Fibroblast of skin of scalp (primary cell): ENCODE measurements around the gene SCAMP3.

Source experiments
- DNase-seq: peaks from one replicate; pipeline ENCODE4 v3.0.0-alpha.2; 2013

SCAMP3 gene

DNA sequence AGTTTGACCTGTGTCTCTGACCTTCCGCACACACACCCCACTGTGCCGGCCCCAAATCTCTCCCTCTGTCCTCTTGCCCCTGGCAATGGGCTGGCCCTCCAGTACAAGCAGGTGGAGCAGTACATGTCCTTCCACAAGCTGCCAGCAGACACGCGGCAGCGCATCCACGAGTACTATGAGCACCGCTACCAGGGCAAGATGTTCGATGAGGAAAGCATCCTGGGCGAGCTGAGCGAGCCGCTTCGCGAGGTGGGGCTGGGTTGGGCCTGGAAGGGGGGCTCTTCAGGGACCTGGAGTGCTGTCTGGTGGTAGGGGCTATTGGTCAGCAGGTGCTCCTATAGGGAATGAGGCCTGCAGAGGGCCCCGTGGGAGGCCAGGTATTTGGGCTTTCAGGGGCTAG lies 22.9 kb upstream of the SCAMP3 start:
- no peak for DNase-seq

DNA sequence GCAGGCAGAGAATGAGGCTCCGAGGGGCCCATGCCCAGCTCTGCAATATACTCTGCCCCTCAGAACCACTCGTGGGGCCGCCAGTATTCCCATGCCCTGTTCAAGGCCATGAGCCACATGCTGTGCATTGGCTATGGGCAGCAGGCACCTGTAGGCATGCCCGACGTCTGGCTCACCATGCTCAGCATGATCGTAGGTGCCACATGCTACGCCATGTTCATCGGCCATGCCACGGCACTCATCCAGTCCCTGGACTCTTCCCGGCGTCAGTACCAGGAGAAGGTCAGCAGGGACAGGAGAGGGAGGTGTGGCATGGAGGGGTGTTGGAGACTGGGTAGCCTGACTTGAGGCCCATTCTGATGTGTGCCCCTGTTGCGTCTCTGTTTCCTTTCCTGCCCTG lies 22.3 kb upstream of the SCAMP3 start:
- DNase-seq, result no peak

DNA sequence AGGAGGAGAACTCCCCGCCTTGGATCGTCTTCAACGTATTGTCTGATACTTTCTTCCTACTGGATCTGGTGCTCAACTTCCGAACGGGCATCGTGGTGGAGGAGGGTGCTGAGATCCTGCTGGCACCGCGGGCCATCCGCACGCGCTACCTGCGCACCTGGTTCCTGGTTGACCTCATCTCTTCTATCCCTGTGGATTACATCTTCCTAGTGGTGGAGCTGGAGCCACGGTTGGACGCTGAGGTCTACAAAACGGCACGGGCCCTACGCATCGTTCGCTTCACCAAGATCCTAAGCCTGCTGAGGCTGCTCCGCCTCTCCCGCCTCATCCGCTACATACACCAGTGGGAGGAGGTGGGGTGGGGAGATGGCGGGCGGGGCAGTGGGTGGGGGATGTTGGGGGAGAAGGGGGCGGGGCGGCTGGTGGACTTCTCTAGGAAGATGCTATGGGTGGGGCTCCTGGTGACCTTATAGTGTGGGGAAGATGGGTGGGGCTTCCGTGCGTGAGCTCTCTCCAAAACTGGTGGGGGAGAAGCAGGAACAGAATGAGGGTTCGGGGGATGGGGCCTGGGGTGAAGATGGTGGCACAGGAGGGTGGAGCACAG lies 20.4 kb upstream of the SCAMP3 start:
- no peak for DNase-seq

DNA sequence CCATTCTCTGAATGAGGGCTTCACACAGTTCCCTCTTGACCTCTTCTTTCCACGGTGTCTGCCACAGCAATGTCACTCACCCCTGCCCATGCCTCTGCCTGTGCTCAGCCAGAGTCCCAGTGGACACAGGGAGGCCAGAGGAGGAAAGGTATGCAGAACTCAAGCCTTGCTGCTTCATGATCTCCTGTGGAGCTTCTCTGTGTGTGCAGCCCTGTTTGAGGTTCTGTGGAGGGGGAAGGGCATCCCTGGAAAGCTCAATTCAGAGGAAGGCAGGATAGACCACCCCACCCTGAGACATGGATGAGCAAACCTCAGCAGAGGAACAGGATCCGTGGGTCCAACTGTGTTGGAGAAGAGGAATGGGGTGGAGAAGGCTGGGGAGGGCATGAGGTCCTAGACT lies 17.1 kb upstream of the SCAMP3 start:
- DNase-seq, result no peak

DNA sequence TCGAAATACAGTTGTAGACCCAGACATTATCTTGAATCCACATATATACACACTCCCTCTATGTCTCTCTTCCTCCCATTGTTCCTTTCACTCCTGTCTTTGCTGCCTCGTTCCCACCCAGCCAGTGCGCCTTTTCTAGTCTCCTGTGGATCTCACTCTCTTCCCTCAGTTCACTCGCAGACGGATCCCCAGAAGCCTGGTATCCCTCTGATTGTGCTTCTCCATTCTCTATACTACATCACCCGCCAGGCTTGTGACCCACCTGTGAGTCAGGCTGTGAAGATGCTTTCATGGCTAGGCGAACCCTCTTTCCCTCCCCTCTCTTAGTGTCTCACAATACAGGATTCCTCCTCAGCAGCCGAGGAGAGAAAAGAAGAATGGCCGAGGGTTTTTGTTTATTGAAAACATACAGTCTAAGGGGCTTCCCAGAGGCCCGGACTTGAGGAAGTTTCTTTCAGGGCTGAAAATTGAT lies 16.6 kb upstream of the SCAMP3 start:
- DNase-seq, result no peak

DNA sequence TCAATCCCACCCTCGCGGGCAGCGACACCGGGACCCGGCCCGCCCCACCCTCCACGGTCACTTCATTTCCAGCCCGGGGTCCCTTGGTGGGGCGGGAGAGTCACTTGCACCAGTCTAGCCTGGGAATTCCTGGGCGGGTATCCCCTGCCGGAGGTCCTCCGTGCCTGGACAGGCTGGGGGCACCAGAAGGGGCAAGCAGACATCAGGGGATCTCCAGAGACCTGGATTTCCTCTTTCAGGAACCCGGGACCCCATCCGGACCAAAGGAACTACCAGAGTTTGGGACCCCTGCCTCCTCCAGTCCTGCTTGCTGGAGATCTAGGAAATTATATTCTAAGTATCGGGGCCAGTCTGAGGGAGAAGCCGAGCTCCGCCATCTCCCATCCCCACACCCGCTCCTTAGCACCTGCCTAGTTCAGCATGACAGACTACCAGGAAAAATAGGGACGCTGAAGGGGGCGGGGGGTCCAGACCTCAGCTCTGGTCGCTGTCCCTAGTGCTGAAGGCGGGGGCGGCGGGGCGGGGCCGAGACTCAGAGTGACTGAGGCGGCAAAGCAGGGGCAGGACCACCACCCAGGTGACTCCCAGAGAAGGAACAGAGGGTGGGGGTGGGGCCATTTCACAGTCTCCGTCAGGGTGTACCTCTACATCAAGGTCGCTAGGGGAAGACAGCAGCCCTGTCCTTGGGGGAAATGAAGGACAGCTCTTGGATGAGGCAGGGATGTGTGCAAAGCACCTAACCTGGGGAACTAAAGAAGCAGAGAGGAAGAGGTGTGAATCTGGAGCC lies 15.9 kb upstream of the SCAMP3 start:
- peak; percentile 36 for DNase-seq

DNA sequence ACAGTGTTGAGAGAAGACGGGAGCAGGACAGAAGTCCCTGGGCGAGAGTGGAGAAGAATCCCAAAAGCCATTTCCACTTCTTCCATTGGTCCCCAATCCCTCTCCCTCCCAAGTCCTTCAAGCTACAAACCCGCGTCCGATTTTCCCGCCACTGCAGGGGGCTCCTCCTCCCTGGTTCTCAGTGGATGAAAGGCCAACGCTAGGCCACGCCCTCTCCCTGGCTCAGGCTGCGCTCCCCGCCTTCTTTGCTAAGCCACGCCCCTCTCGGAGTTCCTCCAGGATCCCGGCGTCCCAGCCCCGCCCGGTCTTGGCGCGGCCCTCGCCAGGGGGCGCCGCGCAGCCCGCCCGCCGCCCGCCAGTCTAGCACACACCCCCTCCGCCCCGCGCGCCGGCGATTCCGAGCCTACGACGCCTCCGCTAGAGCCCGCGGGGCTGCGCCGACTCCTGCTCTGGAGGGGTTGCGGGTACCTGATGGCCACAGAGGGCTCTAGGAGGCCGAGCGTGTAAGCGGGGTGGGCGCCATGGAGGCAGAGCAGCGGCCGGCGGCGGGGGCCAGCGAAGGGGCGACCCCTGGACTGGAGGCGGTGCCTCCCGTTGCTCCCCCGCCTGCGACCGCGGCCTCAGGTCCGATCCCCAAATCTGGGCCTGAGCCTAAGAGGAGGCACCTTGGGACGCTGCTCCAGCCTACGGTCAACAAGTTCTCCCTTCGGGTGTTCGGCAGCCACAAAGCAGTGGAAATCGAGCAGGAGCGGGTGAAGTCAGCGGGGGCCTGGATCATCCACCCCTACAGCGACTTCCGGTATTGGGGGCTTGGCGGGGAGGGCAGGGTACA lies 15.1 kb upstream of the SCAMP3 start, which contains the start of gene HCN3:
TSS of gene HCN3 (plus strand) at position 394 of the 832 bp plus-strand sequence. CDS start at position 522, 128 bp downstream.
- peak; percentile 96 for DNase-seq

DNA sequence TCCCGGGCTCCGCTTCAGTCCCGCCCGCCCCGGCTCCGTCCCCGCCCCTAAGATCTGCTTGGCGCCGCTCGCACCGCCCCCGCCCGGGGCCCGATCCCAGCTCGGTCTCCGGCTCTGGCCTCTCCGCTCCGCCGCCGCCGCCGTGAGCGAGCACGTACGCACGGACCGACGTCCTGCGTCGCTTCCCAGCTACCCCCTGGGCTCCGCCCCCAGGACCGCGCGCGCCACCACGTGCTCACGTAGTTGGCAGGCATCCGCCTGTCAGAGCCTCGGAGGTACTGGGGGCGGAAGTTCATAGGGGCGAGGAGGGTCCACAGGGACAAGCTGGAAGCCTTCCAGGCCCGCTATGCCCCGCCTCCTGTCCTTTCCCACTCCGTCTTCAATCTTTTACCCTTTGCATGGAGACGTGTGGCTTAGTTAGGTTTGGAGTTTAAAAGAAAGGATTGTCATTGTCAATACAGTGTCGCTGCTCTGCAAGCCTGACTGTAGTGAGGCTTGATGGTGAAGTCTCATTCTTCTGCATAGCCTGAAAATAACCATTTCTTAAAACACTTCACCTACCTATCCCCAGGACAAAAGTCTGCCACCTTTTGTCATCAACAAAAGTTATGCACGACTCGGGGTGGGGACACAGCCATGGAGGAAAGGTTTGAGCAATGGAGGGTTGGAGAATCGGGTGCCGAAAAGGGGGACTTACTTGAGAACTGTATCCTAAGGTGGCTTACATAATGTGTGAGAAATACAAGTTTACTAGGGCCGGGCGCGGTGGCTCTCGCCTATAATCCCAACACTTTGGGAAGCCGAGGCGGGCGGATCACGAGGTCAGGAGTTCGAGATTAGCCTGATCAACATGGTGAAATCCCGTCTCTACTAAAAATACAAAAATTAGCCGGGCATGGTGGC lies 11.4 kb upstream of the SCAMP3 start, which contains the start of gene CLK2:
TSS of gene CLK2 (minus strand) at position 162 of the 903 bp plus-strand sequence. CDS start 2,527 bp downstream, outside the sequence.
- DNase-seq, result peak; percentile 97

DNA sequence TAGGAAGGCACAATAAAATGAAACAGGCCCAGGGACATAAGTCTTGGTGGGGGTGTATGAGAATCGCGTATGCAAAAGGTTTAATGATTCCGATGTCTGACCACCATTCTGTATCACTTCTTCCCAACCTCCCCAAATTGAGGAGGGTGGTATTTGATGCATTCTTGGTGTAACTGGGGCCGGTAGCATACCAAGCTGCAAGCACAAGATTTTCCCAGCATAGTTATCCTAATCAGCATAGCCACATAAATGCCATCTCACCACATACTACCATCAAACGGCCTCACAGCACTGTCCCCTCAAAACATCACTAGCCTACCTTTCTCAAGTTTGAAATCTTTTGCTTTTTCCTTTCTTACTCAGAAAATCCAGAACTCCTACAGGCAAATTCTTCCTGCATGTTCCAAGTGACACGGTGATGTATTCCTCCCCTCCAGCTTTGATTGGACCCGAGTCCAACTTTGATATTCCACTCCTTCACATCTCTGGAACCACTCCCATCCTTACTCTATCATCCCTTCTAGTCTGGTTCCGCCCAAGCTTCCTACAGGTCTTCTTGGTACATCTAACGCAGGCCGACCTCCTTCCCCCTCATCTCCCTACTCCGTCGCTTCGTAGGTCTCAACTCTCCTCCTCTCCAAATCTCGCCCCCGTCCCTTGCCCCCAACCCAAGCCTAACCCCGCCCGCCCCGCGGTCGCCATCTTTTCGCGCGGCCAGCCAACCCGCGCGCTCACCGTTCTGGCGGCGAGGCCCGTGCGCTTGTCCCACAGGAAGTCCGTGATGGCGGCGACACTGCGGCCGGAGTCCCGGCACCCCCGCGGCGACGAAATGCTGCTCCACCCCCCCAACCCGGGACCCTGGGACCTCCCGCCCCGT lies 10.5 kb upstream of the SCAMP3 start:
- peak; percentile 53 for DNase-seq

DNA sequence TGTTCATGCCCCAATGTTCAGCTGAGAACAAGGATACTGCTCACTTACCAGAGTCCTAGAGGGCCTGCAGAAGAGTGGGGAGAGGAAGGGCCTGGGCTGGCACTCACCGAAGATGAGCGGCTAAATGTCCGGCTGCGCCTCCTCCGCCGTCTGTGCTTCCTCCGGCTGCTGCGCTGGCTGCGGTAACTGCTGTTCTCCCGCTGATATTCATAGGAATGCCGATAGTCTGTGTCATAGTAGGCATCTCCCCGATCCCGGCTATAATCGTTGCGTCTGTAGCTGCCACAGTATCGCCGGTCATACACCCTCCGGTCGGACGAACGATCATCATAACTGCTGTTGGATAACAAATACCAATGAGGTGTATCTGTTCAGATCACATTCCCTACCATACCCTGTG lies 7.2 kb upstream of the SCAMP3 start:
- DNase-seq, result no peak

DNA sequence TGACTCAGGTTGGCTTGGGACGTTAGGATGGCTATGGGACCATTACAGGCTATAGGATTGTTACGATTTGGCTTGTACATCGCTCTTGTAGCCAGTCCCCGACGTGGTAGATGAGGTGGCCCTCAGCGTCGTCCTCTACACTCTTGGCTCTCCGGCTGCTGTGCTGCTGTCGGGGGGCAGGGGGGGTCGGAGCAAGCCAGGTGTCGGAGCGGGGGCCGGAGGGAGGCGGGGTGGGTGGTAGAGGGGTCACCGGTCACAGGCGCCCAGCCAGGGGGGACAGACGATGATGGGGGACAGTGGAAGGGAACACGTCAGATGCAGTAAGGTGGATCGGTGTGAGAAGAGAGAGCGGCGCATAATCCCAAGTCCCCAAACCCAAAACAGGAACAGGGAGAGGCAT lies 6.5 kb upstream of the SCAMP3 start:
- DNase-seq, result no peak

DNA sequence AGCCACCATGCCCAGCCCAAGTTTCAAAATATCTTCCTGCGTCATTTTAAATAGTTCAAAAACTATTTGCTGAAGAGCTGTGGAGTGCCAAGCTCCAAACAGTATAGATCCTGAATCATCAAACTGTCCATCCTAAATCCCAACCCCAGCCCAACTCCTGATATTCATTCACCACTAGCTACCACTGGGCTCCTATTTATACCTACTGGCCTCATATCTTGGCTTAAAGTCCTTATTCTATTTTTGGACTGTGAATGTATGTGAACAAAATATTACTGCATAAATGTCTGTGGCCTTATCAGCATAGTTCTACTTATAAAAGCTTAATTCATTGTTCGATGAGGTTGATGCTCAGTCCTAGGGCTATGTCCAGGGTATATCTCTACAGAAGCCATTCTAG lies 5.2 kb upstream of the SCAMP3 start:
- no peak for DNase-seq

DNA sequence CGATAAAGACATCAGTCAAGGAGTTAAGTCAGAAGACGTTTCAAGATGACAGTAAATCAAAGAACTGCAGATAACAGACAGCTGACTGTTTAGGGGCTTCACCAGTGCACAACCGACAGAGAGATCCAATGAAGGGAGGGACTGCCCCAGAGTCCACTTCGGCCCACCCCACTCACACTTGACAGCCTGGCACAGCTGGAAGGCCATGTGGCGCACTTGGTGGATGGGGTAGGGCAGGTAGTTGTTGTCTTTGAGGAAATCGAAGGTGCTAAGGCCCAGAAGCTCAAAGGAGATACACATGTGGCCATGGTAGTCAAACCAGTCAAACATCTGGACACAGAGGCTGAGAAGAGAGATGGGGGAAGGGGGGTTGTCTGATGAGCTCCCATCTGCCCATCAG lies 4.4 kb upstream of the SCAMP3 start:
- DNase-seq, result no peak

DNA sequence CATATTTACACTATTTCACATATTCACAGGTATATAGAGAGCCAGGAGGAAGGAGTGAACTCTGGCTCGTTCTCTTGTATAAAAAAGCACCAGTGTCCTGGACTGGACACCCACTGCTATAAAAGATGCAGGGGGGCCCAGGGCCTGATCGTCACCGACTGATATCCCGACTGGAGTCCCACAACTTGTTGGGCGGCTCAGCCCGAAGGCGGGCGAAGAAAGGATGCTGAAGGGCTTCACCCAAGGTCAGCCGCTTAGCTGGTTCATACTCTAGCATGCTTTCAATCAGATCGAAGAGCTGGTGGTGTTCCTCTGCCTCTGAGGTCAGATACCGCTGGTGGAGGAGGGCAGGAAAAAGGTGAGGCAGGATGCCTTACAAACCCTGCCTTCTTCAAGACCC lies 907 bp upstream of the SCAMP3 start:
- DNase-seq, result no peak

DNA sequence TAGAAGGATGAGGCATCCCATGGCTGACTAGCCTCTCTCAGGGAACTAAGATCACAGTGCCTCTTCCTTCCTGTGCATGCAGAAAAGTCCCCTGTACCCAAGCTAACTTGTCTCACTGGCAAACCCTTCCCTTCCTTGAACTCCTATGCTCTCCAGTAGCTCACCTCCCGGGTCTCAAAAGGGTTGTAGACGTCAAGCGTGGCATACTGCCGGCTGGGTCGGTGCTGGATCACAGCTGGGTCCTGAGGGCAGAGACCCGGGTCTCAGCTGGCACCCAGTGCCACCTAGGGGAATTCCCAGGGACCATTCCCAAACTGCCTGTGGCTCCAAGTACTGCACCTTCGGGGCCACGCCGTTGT lies 688 bp downstream of the SCAMP3 start:
- no peak for DNase-seq

DNA sequence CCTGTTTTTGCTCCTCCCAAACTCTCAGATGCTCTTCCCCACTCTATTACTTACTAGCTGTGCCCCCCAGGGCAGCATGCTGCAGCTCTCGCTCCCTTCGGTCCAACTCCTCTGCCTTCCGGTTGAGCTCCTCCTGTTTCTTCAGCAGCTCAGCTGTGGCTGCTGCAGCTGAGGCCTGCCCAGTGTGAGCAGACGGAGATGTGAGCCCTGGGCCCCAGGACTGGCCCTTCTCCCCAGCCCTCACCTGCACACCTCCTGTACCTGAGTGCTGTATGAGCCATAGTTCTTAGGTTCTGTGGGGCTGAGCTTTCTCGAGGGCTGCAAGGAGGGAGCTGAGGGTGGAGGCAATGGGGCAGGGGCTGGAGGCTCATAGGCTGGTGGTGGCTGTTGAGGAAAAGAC lies 1.9 kb downstream of the SCAMP3 start:
- DNase-seq, result no peak

DNA sequence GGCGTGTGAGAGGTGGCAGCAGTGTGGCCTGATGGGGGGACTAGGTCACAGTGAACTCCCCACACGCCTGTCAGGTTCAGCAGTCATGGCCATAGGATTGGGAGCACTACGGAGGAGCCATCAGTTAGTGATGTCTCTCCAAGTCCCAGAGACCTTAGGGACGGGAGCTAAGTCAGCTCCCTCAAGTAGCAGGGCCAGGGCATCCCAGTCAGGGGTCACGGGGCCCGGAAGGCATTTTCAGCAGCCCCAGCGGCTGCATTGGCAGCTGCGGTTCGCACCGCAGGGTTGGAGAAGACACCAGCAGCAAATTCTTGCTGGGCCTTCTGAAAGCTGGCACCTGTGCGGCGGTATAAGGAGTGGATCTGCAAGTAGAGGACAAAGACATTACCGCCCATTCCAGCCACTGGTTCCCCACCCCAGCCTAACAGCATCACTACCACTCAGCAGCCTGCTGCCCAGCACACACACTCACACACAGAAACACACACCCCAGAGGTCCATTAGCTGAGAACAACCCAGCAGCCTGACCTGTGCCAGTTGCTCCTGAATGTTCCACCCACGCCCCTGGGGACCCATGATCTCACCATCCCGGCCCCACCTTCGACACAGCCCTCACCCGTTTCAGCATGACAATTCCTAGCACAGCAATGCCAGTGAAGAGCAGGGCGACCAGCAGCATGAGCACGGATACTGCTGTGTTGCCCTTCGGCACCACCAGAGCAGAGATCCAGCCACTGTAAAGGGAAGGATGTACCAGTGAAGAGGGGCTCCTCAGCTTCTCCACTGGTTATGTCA lies 5.9 kb downstream of the SCAMP3 start:
- DNase-seq, result no peak

DNA sequence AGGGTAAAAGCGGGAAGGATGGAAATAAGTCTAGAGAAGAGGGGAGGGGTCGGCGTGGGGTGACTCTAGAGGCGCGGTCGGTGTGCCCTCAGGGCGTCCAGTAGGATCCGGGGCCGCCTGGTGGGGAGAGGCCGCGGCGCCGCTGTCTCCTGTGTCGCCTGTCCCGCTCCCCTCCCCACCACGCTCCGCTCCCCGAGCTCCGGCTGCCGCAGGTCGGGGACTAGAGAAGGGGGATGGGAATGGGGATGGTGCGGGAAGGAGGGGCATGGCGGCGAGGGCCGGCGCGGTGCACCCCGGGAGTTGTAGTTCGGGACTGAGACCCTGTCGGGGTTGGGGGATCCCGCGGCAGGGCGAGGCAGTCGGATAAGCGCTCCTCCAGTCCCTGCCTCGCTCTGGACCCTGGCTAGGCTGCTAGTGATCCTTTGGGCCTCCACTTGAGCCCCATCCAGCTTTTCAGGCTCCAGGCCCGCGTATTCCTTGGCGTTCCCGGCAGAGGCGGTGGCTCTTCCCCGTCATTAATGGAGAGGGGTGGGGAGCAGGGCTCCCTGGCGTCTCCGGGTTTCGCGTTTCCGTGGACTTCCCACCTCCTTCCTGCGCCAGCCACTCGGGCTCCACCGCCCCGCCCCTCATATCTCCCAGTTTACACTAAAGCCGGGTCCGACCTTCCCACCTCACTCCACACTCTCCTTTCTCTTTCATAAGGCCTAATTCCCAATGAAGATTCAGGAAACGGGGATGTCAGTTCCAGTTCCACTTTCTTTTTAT lies 6.7 kb downstream of the SCAMP3 start, which contains the start of gene ENTREP3:
TSS of gene ENTREP3 (minus strand) at position 241 of the 765 bp plus-strand sequence. CDS start 606 bp downstream, outside the sequence.
- DNase-seq, result peak; percentile 82

DNA sequence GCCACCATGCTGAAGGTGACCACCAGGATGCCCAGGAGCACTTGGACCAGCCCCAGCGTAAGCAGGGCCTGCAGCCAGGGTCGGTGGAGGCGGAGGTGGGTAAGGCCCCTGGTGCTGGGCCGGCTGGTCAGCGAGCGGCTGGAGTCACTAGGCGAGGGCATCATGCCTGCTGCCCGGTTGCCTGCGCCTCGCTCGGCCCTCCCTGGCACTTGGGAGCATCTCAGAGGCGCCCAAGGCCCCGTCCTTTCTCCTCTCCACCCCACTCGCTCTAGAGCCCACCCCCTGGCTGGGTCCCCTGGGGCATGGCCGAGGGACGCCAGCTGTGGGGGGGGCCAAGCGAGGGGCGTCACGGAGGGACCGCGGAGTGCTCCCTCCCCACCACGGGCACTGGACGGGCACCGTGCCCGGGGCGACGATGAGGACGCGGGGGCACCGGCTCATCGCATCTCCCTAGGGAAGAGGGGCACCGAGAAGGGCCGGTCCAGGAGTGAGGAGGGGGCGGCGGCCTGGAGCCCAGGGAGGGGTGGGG lies 7.4 kb downstream of the SCAMP3 start:
- DNase-seq, result no peak
